Measurements from ENCODE around the gene GLRA2. TPM values are rescaled to one million over a fixed set of nuclear protein-coding genes. Genes with fewer than 3 reads are reported as not detected.

GLRA2 gene
- total RNA-seq, 2 donors from 2014 or later = not detected

GRCh38 chrX:14698790-14699189 lies 169.5 kb downstream of the GLRA2 start:
- no peaks in the 10 kb centered on the region for H3K9me3 ChIP-seq
- no peak overlapping the region for H3K27ac ChIP-seq
- TF ChIP-seq, protein P1, sequence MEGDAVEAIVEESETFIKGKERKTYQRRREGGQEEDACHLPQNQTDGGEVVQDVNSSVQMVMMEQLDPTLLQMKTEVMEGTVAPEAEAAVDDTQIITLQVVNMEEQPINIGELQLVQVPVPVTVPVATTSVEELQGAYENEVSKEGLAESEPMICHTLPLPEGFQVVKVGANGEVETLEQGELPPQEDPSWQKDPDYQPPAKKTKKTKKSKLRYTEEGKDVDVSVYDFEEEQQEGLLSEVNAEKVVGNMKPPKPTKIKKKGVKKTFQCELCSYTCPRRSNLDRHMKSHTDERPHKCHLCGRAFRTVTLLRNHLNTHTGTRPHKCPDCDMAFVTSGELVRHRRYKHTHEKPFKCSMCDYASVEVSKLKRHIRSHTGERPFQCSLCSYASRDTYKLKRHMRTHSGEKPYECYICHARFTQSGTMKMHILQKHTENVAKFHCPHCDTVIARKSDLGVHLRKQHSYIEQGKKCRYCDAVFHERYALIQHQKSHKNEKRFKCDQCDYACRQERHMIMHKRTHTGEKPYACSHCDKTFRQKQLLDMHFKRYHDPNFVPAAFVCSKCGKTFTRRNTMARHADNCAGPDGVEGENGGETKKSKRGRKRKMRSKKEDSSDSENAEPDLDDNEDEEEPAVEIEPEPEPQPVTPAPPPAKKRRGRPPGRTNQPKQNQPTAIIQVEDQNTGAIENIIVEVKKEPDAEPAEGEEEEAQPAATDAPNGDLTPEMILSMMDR (IDR thresholded peaks at IDR 0.05) = no peak
- H3K4me3 ChIP-seq = no peak overlapping the region
- DNase-seq (ENCODE audit: low spot score) (no peak), ATAC-seq (ENCODE audit: insufficient number of reproducible peaks, low FRiP score, low read depth) (no peak)
- H3K27me3 ChIP-seq (replicated peaks; ENCODE audit: insufficient read depth) = no peaks in the 10 kb centered on the region
- H3K36me3 ChIP-seq = no peaks in the 10 kb centered on the region
- H3K4me1 ChIP-seq (ENCODE audit: control insufficient read depth in 1 of 2, low read depth in 2 of 2) = no peaks in the 10 kb centered on the region

GRCh38 chrX:14700982-14701381 lies 171.6 kb downstream of the GLRA2 start:
- TF ChIP-seq, protein P1 (IDR thresholded peaks at IDR 0.05) = no peak
- DNase-seq (ENCODE audit: low spot score) (no peak), ATAC-seq (ENCODE audit: insufficient number of reproducible peaks, low FRiP score, low read depth) (no peak)
- Histone ChIP-seq H3K27me3 (replicated peaks; ENCODE audit: insufficient read depth) (no peaks in the 10 kb centered on the region), H3K4me3 (no peak overlapping the region), H3K4me1 (ENCODE audit: control insufficient read depth in 1 of 2, low read depth in 2 of 2) (no peaks in the 10 kb centered on the region), H3K36me3 (no peaks in the 10 kb centered on the region), H3K9me3 (no peaks in the 10 kb centered on the region), H3K27ac (no peak overlapping the region)

GRCh38 chrX:14702145-14702544 lies 172.8 kb downstream of the GLRA2 start:
- H3K9me3 ChIP-seq = no peaks in the 10 kb centered on the region
- no peak for DNase-seq (ENCODE audit: low spot score)
- TF ChIP-seq, protein P1 (IDR thresholded peaks at IDR 0.05) = no peak
- no peaks in the 10 kb centered on the region for H3K4me1 ChIP-seq (ENCODE audit: control insufficient read depth in 1 of 2, low read depth in 2 of 2)
- H3K27ac ChIP-seq = no peak overlapping the region
- ATAC-seq (ENCODE audit: insufficient number of reproducible peaks, low FRiP score, low read depth) = no peak
- no peaks in the 10 kb centered on the region for H3K36me3 ChIP-seq
- no peak overlapping the region for H3K4me3 ChIP-seq
- H3K27me3 ChIP-seq (replicated peaks; ENCODE audit: insufficient read depth) = no peaks in the 10 kb centered on the region

GRCh38 chrX:14712096-14712495 lies 182.8 kb downstream of the GLRA2 start:
- no peak for DNase-seq (ENCODE audit: low spot score)
- TF ChIP-seq, protein P1 (IDR thresholded peaks at IDR 0.05) = no peak

DNA sequence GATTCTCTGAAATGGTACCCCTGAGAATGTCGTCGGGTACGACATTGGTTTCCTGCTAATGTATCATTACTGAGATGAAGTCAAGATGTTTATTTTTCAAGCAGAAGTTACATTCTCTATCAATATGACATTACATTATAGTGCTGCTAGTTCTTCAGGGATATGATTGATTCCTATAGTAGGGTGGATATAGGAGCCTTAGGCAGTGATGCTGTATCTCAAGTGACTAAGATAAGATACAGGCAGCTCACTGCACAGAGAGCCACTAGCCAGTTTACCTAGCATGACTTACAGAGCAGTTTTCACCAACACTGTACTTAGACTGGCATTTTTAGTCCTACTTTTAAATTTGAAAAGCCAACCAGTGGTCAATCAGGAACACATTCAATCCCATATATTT lies 188.6 kb downstream of the GLRA2 start:
- Histone ChIP-seq H3K27ac (no peak overlapping the region), H3K9me3 (no peaks in the 10 kb centered on the region), H3K4me3 (no peak overlapping the region), H3K4me1 (ENCODE audit: control insufficient read depth in 1 of 2, low read depth in 2 of 2) (no peaks in the 10 kb centered on the region), H3K27me3 (replicated peaks; ENCODE audit: insufficient read depth) (no peaks in the 10 kb centered on the region), H3K36me3 (no peaks in the 10 kb centered on the region)
- DNase-seq (ENCODE audit: low spot score) = no peak
- TF ChIP-seq, protein P1 (IDR thresholded peaks at IDR 0.05) = no peak
- ATAC-seq (ENCODE audit: insufficient number of reproducible peaks, low FRiP score, low read depth) = no peak

More at GRCh38 chrX:14712096-14712495, 182.8 kb downstream of the GLRA2 start:
- no peaks in the 10 kb centered on the region for H3K4me1 ChIP-seq (ENCODE audit: control insufficient read depth in 1 of 2, low read depth in 2 of 2)
- H3K4me3 ChIP-seq = no peak overlapping the region
- H3K27ac ChIP-seq = no peak overlapping the region
- H3K36me3 ChIP-seq = no peaks in the 10 kb centered on the region
- no peak for ATAC-seq (ENCODE audit: insufficient number of reproducible peaks, low FRiP score, low read depth)
- H3K9me3 ChIP-seq = no peaks in the 10 kb centered on the region
- H3K27me3 ChIP-seq (replicated peaks; ENCODE audit: insufficient read depth) = no peaks in the 10 kb centered on the region
